Effector CD8-positive, alpha-beta T cell (primary cell): ENCODE data around the gene FAM162A.
"Not testable (repeated sequence)": the region's sequence is repeated elsewhere in the genome, so short reads cannot be mapped to it uniquely, and the experiment has no call there.

Source experiments
- DNase-seq: peaks from one replicate; lab custom pipeline; 2025; lab: John Stamatoyannopoulos, UW

FAM162A gene

GRCh38 chr3:122416966-122417365 is 33.0 kb downstream of the FAM162A start:
- no peak for DNase-seq

GRCh38 chr3:122421101-122421500 is 37.1 kb downstream of the FAM162A start:
- no peak for DNase-seq

- DNase-seq: no peak
Observed at GRCh38 chr3:122421836-122422235, 37.9 kb downstream of the FAM162A start.

GRCh38 chr3:122427857-122428471 is 44.0 kb downstream of the FAM162A start:
- no peak for DNase-seq

GRCh38 chr3:122430371-122430770 is 46.4 kb downstream of the FAM162A start:
- DNase-seq: no peak

- no peak for DNase-seq
Observed at GRCh38 chr3:122435950-122436349, 52.0 kb downstream of the FAM162A start.

GRCh38 chr3:122443090-122443489 is 59.1 kb downstream of the FAM162A start:
- no peak for DNase-seq

- not testable (repeated sequence) for DNase-seq
Observed at GRCh38 chr3:122443762-122444490, 59.9 kb downstream of the FAM162A start.

GRCh38 chr3:122444491-122444887 is 60.5 kb downstream of the FAM162A start:
- not testable (repeated sequence) for DNase-seq

GRCh38 chr3:122448218-122448617 is 64.2 kb downstream of the FAM162A start:
- DNase-seq: not testable (repeated sequence)

GRCh38 chr3:122451371-122451770 is 67.4 kb downstream of the FAM162A start:
- no peak for DNase-seq

- no peak for DNase-seq
Observed at GRCh38 chr3:122456074-122456473, 72.1 kb downstream of the FAM162A start.

GRCh38 chr3:122457706-122458105 is 73.7 kb downstream of the FAM162A start:
- no peak for DNase-seq

GRCh38 chr3:122458992-122459391 is 75.0 kb downstream of the FAM162A start:
- no peak for DNase-seq

GRCh38 chr3:122461806-122462205 is 77.8 kb downstream of the FAM162A start:
- DNase-seq: no peak
